22Rv1 (cell line): ENCODE data around the gene GAPDHS.

ENCODE experiments used
- H3K27ac ChIP-seq: fragments of 450-650 bp; 2 replicates; pipeline ENCODE4 v1.5.1; 2017
- CTCF ChIP-seq: fragments of 450-650 bp; IDR thresholded peaks from 2 replicates; pipeline ENCODE4 v1.5.1; 2017; ENCODE audit warnings: mild to moderate bottlenecking
- ZFX ChIP-seq: fragments of 450-650 bp; IDR thresholded peaks from 2 replicates; pipeline ENCODE4 v1.6.1; 2017; ENCODE audit warnings: antibody characterized with exemption, borderline replicate concordance

GAPDHS gene

DNA sequence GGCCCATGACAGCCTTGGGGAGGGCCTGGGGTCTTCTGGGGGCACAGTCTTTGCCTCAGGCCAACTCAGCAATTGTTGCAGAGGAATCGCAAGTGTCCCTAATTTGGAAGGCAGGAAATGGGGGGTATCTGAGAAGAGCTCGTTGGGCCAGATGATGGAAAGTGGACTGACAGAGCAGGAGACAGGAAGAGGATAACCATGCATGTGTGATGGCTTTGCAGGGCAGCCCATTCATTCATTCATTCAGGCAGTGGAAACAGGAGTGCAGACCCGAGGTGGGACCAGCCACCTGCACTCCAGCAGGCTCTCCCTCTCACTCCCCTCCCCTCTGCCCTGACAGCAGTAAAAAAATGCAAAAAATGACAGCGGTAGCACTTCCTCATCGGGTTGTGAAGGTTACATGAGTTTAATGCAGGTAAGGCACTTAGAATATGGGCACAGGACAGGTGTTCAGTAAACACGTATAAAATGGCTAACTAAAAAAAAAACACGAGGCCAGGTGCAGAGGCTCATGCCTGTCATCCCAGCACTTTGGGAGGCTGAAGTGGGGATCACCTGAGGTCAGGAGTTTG, 7.2 kb downstream of the GAPDHS start:
- TF ChIP-seq CTCF (no peak), ZFX (no peak)
- H3K27ac ChIP-seq = no peak overlapping the region

- H3K27ac ChIP-seq = no peak overlapping the region
- no peak for TF ChIP-seq ZFX
- TF ChIP-seq CTCF = no peak
Measured at GRCh38 chr19:35542209-35542608, 9.0 kb downstream of the GAPDHS start.

DNA sequence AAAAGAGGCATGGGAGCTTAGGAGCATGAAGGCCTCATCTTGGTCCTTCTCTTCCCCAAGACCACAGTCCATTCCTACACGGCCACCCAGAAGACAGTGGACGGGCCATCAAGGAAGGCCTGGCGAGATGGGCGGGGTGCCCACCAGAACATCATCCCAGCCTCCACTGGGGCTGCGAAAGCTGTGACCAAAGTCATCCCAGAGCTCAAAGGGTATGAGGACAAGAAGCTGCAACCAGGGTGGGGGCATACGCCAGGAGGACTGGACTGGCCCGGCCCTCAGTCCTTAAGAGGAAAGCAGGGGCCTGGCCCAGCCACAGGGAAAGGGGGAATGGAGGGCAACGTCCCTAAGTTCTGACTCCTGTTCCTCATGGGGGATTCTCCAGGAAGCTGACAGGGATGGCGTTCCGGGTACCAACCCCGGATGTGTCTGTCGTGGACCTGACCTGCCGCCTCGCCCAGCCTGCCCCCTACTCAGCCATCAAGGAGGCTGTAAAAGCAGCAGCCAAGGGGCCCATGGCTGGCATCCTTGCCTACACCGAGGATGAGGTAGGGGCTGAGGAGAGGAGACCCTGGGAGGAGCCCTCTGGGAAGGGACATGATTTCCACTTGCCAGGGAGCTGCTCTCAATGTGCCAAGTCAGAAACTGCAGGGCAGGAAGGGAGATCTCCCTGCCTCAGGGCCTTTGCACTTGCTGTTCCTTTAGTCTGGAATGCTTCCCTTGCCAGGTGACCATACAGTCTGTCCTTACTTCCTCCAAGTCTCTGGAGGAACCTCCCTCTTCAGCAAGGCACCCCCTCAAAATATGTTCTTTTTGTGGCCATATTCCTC, 10.2 kb downstream of the GAPDHS start:
- H3K27ac ChIP-seq = no peak overlapping the region
- no peak for TF ChIP-seq CTCF
- TF ChIP-seq ZFX = no peak

GRCh38 chr19:35544110-35544802, 11.0 kb downstream of the GAPDHS start:
- H3K27ac ChIP-seq = peak overlapping the region; percentile 73; the same call in 1 of the 2 replicates

DNA sequence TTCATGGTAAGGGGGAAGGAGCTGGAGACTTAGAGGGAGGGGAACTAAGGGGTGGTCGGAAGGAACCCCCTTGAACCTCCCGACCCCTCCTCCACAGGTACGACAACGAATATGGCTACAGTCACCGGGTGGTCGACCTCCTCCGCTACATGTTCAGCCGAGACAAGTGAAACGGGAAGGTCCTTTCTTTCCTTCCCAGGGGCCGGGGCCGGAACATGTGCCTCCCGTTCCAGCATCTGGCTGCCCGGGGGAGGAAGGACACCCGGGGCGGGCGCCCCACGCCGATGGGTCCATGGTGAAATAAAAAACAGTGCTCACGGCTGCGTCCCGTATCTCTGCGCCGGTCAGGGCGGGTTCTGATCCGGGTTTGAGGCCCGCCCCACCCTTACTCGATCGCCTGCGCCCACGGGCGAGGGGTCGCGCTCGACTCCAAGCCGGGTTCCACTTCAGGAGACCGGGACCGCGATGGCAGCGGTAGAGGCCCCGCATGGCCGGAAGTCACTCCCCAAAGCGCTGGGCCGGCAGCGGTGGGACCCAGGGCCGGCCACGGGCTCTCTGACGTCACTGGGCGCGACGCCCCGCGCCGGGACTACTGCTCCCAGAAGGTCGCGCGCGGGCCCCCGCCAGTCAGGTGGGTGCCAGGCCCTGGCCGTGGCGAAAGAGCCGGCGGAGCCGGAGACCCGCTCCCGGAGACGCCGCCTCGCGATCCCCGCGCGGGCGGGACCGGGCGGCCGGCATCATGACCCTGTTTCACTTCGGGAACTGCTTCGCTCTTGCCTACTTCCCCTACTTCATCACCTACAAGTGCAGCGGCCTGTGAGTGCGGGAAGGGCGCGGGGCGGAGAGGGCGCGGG, 12.0 kb downstream of the GAPDHS start, which contains the start of gene TMEM147:
Gene TMEM147, plus strand, starts transcription at position 626 of the 854 bp plus-strand sequence. Its CDS starts 114 bp downstream, at position 740.
- H3K27ac ChIP-seq = peak within 1 kb of the TSS; percentile 73
- TF ChIP-seq ZFX (no peak), CTCF (no peak)

More at GRCh38 chr19:35544110-35544802, 11.0 kb downstream of the GAPDHS start:
- TF ChIP-seq CTCF (no peak), ZFX (no peak)

DNA sequence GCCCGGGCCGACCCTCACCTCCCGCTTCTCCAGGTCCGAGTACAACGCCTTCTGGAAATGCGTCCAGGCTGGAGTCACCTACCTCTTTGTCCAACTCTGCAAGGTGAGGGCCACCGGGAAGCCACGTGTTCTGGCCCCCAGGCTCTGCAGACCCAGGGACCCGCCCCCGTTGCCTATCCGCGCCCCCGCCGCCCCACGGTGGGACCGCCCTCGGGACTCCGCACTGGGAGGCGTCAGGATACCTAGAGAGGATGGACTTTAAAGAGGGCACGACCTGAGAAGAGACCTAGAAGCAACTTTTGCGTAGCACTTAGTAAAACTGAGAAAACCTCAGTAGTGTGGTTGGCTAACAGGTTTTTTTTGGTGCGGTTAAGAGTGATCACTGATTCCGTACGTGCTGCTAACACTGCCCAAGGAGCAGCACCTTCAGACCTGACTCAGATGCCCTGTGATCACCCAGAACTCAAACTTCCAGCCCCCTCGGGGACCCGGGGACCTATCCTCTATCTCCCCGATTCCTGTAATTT, 12.7 kb downstream of the GAPDHS start:
- no peak for TF ChIP-seq ZFX
- TF ChIP-seq CTCF = no peak
- H3K27ac ChIP-seq = peak overlapping the region; percentile 73
